HG02610 (cell line): Measurements from ENCODE around the gene OTUD4.

ENCODE experiments used
- ATAC-seq: cut with Tn5 transposase; IDR thresholded peaks from one replicate; pipeline ENCODE4 v1.9.1; 2021; ENCODE audit warnings: mild to moderate bottlenecking, moderate library complexity; ENCODE audit not compliant: unreplicated experiment

The OTUD4 gene

DNA sequence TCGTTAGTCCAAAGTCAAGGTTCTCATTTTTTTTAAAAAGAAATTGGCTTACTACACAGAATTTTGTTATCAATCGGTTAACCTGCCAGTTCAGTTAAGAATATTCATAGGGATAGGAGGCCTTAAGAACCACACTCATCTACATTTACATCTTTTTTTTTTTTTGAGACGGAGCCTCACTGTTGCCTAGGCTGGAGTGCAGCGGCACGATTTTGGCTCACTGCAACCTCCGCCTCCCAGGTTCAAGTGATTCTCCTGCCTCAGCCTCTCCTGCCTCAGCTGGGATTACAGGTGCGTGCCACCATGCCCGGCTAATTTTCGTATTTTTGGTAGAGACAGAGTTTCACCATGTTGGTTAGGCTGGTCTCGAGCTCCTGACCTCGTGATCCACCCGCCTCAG, 48.5 kb downstream of the OTUD4 start:
- no peak for ATAC-seq

- no peak for ATAC-seq
Measured at GRCh38 chr4:145130788-145131399, 49.5 kb downstream of the OTUD4 start.

DNA sequence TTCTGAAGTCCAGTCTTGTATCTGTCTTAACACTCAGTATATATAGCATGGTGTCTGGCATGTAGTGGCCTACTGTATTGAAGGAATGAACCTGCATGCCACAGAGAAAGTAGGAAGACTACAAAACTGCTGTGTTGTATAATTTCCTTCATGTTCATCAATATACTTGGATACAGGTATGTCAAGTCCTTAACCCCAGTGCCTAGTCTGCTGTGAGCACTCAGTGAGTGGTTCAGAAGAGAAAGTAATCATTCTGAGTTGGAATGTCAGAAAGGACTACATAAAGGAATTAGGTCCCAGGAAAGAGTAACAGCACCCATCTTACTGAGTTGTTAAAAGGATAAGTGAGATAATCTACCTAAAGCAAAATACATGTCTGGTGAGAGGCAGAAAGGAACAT, 50.3 kb downstream of the OTUD4 start:
- no peak for ATAC-seq

DNA sequence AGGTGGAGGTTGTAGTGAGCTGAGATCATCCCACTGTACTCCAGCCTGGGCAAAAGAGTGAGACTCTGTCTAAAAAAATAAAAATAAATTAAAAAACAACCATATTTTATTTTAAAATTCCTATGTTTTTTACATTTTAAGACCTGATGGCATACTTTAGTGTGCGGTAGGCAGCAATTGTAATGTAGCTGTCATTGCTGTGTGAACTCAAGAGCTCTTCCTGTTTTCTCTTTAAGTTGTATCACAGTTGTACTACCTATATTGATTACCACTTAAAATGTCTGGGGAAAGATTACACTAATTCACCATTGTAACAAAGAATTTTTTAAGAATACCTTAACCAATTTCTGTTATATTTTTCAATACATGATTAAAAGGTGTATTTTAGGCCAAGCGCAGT, 55.0 kb downstream of the OTUD4 start:
- no peak for ATAC-seq

- no peak for ATAC-seq
Measured at GRCh38 chr4:145108128-145108527, 72.3 kb downstream of the OTUD4 start.

- ATAC-seq = no peak
Measured at GRCh38 chr4:145107126-145107525, 73.3 kb downstream of the OTUD4 start.

DNA sequence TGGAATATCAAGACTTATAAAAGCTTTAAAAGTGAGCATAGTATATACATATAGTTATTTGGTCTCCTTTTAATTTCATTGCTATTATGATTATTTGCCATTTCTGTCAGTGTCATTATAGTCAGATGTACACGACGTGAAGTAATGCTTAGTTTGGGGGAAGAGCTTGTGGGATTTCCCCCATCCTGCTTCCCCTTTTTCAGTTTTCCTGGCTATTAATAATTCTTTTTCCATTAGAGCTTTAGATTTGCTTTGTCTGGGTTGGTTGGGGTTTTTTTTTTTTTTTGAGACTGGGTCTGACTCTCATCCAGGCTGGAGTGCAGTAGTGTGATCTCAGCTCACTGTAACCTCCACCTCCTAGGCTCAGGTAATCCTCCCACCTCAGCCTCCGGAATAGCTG, 76.9 kb downstream of the OTUD4 start:
- no peak for ATAC-seq

GRCh38 chr4:145102619-145103018, 77.8 kb downstream of the OTUD4 start:
- no peak for ATAC-seq

- no peak for ATAC-seq
Measured at GRCh38 chr4:145101091-145101490, 79.3 kb downstream of the OTUD4 start.

GRCh38 chr4:145099653-145100052, 80.7 kb downstream of the OTUD4 start:
- ATAC-seq = no peak

DNA sequence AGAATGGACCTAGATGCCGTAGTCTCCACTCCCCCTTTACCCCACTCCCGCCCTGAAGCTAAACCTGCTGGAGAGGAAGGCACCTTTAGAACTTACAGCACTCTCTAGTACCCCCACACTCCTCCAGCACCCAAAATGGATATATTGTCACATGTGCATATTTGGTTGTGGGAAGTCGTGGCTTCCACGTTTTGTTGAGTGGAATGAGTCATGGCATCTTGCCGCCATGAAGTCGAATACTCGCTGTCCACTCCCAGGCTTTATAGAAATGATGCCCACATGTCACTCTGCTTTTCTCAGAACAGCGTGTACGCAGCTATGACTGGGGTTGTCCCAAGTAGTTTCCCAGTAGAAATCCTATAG, 81.7 kb downstream of the OTUD4 start:
- peak; percentile 22 for ATAC-seq

GRCh38 chr4:145097821-145098674, 82.3 kb downstream of the OTUD4 start, which contains the start of the genes ABCE1 and ANAPC10:
Gene ABCE1 (plus strand): TSS chr4:145098311. CDS start chr4:145104413, 6,102 bp downstream.
Gene ANAPC10 (minus strand): TSS chr4:145098196. CDS start chr4:145096099, 2,097 bp downstream.
- ATAC-seq = peak; percentile 72

DNA sequence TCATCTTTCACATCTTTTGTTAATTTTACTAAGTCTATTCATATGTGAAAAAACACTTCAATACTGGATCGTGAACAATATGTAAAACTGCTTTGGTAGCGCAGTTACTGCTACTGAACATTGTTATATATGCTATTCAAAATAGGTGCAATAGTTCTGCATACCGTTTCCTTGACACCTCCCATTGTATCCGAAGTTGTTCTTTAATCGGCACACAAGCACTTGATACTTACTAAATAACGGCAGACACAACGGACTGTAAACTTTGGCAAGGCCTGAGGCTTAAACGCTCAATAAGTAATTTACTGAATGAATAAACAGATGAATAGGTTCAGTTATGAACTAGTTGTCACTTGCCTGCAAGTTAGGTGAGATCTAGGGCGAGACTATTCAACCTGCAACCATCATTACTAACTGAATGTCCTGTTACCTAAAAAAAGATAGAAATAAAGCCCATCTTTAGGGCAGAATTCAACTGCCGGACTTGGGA, 83.0 kb downstream of the OTUD4 start:
- no peak for ATAC-seq

- ATAC-seq = no peak
Measured at GRCh38 chr4:145093638-145094037, 86.8 kb downstream of the OTUD4 start.

DNA sequence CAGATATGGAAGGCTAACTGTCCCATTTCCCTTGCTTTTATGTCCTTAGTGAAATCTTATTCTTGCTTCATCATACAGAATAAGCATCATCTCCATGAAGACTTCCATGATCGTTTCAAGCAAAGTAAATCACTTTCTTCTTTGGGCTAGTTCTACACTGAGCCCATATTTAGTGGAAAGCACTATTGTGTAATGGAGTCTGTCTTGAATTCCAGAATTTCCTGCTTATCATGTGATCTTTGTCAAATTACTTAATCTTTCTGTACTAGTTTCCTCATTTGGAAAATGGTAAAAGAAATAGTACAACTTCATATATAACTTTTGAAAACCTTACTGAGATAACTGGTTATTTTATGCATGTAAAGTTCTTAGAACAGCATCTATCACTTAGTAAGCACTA, 90.0 kb downstream of the OTUD4 start:
- no peak for ATAC-seq

DNA sequence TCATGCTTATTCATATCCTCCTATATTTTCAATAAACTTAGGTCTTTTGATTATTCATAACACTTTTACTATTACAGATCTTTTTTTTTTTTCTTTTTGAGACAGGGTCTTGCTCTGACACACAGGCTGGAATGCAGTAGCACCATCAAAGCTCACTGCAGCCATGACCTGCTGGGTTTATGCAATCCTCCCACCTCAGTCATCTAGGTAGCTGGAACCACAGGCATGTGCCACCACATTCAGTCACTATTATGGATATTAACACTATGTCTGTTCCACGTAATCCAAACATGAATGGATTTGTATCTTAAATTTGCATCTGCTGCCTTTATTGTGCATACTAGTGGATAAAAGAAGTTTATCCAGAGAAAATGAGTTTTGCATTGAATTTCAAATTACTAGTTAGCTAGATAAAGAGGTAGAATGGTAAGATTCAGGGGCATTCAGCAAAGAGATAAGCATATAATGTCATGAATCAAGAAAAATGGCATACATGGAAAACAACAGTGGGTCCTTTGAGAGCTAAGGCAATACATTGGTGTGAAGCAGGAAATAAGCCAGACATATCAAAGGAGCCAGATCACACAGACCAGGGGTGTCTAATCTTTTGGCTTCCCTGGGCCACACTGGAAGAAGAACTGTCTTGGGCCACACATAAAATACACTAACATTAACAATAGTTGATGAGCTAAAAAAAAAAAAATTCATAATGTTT, 96.3 kb downstream of the OTUD4 start:
- ATAC-seq = peak; percentile 66
